ENCODE results near the gene GUCY1A2. TPM values are rescaled to one million over a fixed set of nuclear protein-coding genes. Genes with fewer than 3 reads are reported as not detected.

Gene GUCY1A2
- total RNA-seq, 1 donor from 2014 or later: 17.8 TPM

GRCh38 chr11:106854429-106854828 lies 163.8 kb downstream of the GUCY1A2 start:
- H3K27me3 Mint-ChIP-seq (ENCODE audit: low read depth, unreplicated experiment): no peaks in the 10 kb centered on the region
- FAIRE-seq: no peak

DNA sequence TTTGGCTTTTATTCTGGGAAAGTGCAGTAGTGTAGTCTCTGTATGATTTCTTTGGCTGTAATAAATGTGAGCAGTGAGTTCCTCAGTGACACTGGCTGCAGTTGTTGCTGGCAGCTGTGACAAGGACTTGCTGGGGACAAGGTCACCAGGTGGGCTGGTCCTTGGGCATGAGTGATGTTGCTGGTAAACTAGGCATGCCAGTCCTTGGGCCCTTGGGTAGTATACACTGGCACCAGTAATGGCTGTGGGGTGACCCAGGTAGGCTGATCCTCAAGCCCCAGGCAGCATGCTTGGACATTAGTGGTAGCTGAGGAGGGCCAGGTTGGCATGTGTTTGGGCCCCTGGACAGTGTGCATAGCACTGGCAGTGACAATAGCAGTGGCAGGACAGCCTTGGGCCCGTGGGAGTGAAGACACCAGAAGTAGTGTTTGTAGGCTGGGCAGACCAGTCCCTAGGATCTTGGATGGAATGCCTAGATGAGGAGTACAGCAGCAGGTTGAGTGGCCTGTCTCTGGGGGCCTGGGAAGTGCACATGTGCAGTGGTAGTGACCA lies 164.3 kb downstream of the GUCY1A2 start:
- H3K9ac ChIP-seq (ENCODE audit: low read length): no peak overlapping the region
- Mint-ChIP-seq H3K27me3 (ENCODE audit: low read depth, unreplicated experiment) (no peaks in the 10 kb centered on the region), H3K27ac (ENCODE audit: unreplicated experiment) (no peak overlapping the region), H3K4me1 (ENCODE audit: low read depth, unreplicated experiment) (no peaks in the 10 kb centered on the region), H3K9me3 (ENCODE audit: unreplicated experiment) (peaks cover 9% of the 10 kb centered on the region), H3K36me3 (ENCODE audit: low read depth, unreplicated experiment) (peaks cover 14% of the 10 kb centered on the region), H3K4me3 (ENCODE audit: unreplicated experiment) (no peak overlapping the region)
- H3K27ac ChIP-seq (ENCODE audit: low read depth, low read length): no peak overlapping the region
- FAIRE-seq: no peak
- no peak overlapping the region for H2AFZ ChIP-seq (ENCODE audit: low read depth, low read length)
- no peak overlapping the region for H3K4me3 ChIP-seq (ENCODE audit: insufficient read depth, low read depth, low read length)
- DNase-seq (ENCODE audit: low read depth): no peak
- no peaks in the 10 kb centered on the region for H4K20me1 ChIP-seq (ENCODE audit: insufficient read depth, low read length)
- no peak overlapping the region for H3K4me2 ChIP-seq (ENCODE audit: low read length)
- H3K4me1 ChIP-seq (ENCODE audit: insufficient read depth, low read length): no peaks in the 10 kb centered on the region
- TF ChIP-seq, protein P1, sequence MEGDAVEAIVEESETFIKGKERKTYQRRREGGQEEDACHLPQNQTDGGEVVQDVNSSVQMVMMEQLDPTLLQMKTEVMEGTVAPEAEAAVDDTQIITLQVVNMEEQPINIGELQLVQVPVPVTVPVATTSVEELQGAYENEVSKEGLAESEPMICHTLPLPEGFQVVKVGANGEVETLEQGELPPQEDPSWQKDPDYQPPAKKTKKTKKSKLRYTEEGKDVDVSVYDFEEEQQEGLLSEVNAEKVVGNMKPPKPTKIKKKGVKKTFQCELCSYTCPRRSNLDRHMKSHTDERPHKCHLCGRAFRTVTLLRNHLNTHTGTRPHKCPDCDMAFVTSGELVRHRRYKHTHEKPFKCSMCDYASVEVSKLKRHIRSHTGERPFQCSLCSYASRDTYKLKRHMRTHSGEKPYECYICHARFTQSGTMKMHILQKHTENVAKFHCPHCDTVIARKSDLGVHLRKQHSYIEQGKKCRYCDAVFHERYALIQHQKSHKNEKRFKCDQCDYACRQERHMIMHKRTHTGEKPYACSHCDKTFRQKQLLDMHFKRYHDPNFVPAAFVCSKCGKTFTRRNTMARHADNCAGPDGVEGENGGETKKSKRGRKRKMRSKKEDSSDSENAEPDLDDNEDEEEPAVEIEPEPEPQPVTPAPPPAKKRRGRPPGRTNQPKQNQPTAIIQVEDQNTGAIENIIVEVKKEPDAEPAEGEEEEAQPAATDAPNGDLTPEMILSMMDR (IDR thresholded peaks at IDR 0.05; ENCODE audit: insufficient read depth, low read depth, low read length): no peak
- no peak for TF ChIP-seq EZH2 (IDR thresholded peaks at IDR 0.05; ENCODE audit: insufficient read depth, low read length)
- H3K79me2 ChIP-seq (ENCODE audit: insufficient read depth, low read length): no peaks in the 10 kb centered on the region
- H3K27me3 ChIP-seq (ENCODE audit: insufficient read depth, low read length): no peaks in the 10 kb centered on the region
- H3K36me3 ChIP-seq (ENCODE audit: insufficient read depth, low read length): no peaks in the 10 kb centered on the region
- no peaks in the 10 kb centered on the region for H3K9me3 ChIP-seq (ENCODE audit: insufficient read depth, low read depth, low read length)

More at GRCh38 chr11:106854429-106854828, 163.8 kb downstream of the GUCY1A2 start:
- Histone ChIP-seq H3K9ac (ENCODE audit: low read length) (no peak overlapping the region), H3K79me2 (ENCODE audit: insufficient read depth, low read length) (no peaks in the 10 kb centered on the region), H3K4me2 (ENCODE audit: low read length) (no peak overlapping the region), H2AFZ (ENCODE audit: low read depth, low read length) (no peak overlapping the region), H3K9me3 (ENCODE audit: insufficient read depth, low read depth, low read length) (no peaks in the 10 kb centered on the region), H3K4me3 (ENCODE audit: insufficient read depth, low read depth, low read length) (no peak overlapping the region), H3K4me1 (ENCODE audit: insufficient read depth, low read length) (no peaks in the 10 kb centered on the region), H4K20me1 (ENCODE audit: insufficient read depth, low read length) (no peaks in the 10 kb centered on the region), H3K36me3 (ENCODE audit: insufficient read depth, low read length) (no peaks in the 10 kb centered on the region), H3K27ac (ENCODE audit: low read depth, low read length) (no peak overlapping the region), H3K27me3 (ENCODE audit: insufficient read depth, low read length) (no peaks in the 10 kb centered on the region)
- peaks cover 9% of the 10 kb centered on the region for H3K9me3 Mint-ChIP-seq (ENCODE audit: unreplicated experiment)
- H3K36me3 Mint-ChIP-seq (ENCODE audit: low read depth, unreplicated experiment): peaks cover 14% of the 10 kb centered on the region
- TF ChIP-seq, protein P1 (IDR thresholded peaks at IDR 0.05; ENCODE audit: insufficient read depth, low read depth, low read length): no peak
- TF ChIP-seq EZH2 (IDR thresholded peaks at IDR 0.05; ENCODE audit: insufficient read depth, low read length): no peak
- H3K4me3 Mint-ChIP-seq (ENCODE audit: unreplicated experiment): no peak overlapping the region
- DNase-seq (ENCODE audit: low read depth): no peak
- no peak overlapping the region for H3K27ac Mint-ChIP-seq (ENCODE audit: unreplicated experiment)
- no peaks in the 10 kb centered on the region for H3K4me1 Mint-ChIP-seq (ENCODE audit: low read depth, unreplicated experiment)

- H3K36me3 Mint-ChIP-seq (ENCODE audit: low read depth, unreplicated experiment): peaks cover 14% of the 10 kb centered on the region
- Histone ChIP-seq H3K4me3 (ENCODE audit: insufficient read depth, low read depth, low read length) (no peak overlapping the region), H3K36me3 (ENCODE audit: insufficient read depth, low read length) (no peaks in the 10 kb centered on the region), H3K9me3 (ENCODE audit: insufficient read depth, low read depth, low read length) (no peaks in the 10 kb centered on the region), H3K27me3 (ENCODE audit: insufficient read depth, low read length) (no peaks in the 10 kb centered on the region), H4K20me1 (ENCODE audit: insufficient read depth, low read length) (no peaks in the 10 kb centered on the region), H3K27ac (ENCODE audit: low read depth, low read length) (no peak overlapping the region), H3K9ac (ENCODE audit: low read length) (no peak overlapping the region), H3K79me2 (ENCODE audit: insufficient read depth, low read length) (no peaks in the 10 kb centered on the region), H3K4me1 (ENCODE audit: insufficient read depth, low read length) (no peaks in the 10 kb centered on the region), H3K4me2 (ENCODE audit: low read length) (no peak overlapping the region), H2AFZ (ENCODE audit: low read depth, low read length) (no peak overlapping the region)
- H3K4me3 Mint-ChIP-seq (ENCODE audit: unreplicated experiment): no peak overlapping the region
- no peaks in the 10 kb centered on the region for H3K27me3 Mint-ChIP-seq (ENCODE audit: low read depth, unreplicated experiment)
- no peaks in the 10 kb centered on the region for H3K4me1 Mint-ChIP-seq (ENCODE audit: low read depth, unreplicated experiment)
- no peak for DNase-seq (ENCODE audit: low read depth)
- FAIRE-seq: no peak
- no peak overlapping the region for H3K27ac Mint-ChIP-seq (ENCODE audit: unreplicated experiment)
- peaks cover 9% of the 10 kb centered on the region for H3K9me3 Mint-ChIP-seq (ENCODE audit: unreplicated experiment)
- TF ChIP-seq EZH2 (IDR thresholded peaks at IDR 0.05; ENCODE audit: insufficient read depth, low read length): no peak
- TF ChIP-seq, protein P1 (IDR thresholded peaks at IDR 0.05; ENCODE audit: insufficient read depth, low read depth, low read length): no peak
Measured at GRCh38 chr11:106852779-106853178, 165.5 kb downstream of the GUCY1A2 start.

Measured in astrocyte (in vitro differentiated cells and primary cell).